NCI-H526 treated with DMSO at 0.1 percent for 48 hours (cell line): ENCODE data around the gene RAB25.

Source experiments
- DNase-seq: peaks from one replicate; lab custom pipeline; 2025; lab: John Stamatoyannopoulos, UW

Gene RAB25

DNA sequence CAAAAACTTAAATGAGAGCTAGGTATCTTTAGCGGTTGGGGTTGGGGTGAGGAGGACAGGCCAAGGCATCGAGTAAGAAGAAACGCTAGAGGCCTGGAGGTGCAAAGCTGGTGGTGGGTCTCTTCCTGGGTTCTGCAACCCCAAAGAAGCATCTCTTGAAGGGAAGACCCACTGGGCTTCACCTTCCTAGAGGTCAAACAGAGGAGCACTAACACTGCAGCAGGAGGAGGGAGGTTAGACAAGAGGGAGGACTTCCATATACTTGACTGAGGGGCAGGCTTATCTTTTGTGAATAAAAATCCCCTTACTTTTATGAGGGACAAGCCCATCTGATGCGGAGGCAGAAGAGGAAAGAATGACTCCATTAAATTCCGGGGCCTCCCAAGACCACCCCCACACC lies 18.8 kb downstream of the RAB25 start:
- no peak for DNase-seq

DNA sequence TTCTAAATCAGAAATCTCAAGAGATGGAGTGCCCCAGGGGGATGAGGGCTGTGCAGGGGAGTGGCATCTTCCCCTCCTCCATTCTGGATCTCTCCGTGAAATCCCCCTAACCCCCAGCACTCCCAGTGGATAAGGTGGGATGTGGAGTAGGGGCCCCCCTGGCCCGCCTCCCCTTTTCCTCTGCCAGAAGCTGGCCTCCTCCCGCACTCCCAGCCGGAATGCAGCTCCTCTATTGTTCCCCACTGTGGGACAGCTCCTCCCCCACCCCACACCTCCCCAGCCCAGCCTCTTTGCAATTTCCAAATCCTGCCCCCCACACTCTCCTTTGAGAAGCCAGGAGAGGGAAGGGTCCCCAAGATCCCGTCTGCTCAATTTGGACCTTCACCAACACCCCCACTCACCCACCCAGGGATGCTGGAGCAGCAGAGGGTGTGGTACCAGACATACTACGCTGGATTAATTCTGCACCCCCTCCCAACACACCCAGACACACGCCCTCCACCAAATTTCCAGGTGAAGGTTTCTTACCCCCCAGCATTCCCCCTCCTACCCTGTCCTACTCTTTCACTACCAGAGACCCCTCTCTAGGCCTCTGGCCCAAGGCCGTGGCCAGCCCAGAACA lies 19.4 kb downstream of the RAB25 start:
- no peak for DNase-seq

DNA sequence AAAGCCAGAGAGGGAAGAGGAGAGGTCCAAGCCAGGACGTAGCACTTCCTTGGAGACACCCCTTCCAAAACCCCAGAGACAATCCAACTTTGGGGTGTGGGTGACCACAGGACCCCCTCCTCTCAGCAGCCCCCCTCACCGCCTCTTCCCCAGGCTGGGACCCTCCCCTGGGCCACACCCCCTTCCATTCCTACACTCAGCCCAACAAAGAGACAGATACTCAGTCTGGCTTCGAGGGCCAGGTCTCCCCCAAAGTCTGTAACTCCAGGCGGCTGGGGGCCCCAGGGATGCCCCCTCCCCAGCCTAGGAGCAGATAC lies 19.9 kb downstream of the RAB25 start:
- DNase-seq: no peak

DNA sequence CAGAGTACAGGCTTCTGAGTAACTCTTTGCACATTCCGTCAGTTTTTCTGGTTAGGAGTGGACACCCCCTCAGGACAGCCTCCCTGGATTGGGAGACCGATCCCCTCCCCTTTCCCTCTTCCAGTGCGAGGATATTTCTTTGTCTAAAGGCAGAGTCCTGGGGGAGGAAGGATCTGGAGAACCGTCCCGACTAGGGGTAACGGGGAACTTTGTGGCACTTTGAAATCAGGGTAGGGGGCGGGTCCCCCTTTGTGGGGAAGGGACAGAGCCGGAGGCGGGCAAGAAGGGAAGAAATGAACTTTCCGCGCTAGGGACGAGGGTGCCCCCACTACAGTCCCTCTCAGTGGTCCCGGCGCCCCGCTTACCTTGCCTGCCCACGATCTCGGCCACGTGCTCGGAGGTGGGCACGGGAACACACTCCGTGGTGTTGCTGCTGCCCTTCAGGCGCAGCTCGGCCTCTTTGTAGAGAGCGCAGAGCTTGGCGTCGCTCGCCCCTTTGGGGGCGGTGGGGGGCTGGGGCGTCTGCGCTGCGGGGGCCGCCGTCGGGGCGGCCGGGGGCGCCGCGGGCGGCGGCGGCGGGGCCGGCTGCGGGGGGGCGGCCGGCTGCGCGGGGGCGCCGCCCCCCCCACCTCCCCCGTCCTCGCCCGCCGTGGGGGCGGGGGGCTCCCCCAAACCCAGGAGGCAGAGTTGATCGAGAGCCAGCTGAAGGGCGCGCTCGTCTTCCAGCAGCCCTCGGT lies 20.4 kb downstream of the RAB25 start:
- DNase-seq: peak; percentile 32

DNA sequence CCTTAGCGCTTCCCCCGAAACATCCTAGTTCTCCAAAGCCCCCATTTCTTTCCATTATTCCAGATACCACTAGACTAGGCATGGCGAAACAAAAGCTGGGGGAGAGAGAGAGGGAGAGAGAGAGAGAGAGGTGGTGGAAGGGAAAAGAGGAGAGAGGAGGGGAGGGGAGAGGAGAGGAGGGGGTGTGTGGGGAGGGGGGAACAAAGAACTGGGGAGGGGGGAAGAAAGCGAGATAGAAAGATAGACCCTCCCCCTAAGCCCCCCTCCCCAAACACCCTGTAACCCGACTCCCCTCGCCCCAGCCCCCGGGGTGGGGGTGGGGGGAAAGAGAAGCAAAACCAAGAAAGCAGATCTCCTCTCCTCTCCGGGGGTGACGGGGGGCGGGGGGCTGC lies 21.0 kb downstream of the RAB25 start:
- peak; percentile 58 for DNase-seq

DNA sequence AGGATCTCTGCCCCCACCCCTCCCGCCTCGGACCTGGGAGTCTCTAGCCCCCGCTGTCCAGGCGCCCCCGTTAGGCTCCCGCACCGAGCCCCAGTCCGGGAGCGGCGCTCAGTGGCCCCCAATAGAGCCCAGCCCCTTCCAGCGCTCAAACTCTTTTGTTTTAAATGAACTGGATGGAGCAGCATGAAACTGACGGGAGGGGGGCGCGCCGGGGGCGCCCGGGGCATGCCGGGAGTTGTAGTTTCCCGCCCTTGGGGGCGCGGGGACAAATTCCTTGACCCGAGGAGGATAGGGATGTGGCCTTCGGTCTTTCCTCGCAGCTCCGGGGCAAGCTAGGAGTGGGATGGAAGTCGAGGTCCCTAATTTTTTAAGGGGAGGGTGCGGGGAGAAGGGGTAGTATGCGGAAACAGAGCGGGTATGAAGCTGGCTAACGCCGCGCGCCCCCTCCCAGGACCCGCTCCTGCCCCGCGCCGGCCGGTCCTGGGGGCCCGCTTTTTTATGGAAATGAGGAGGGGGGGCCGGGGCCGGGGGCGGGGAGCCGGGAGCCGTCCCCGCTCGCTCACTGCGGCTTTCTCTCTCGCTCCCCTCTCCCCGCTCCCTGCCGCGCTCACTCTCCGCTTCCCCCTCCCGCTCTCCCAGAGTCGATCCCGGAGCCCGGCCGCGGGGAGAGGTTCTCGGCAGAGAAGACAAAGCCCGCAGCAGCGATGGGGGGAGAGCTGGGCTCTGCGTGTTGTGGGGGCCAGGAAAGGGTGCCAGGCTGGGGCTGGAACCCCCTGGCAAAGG lies 21.5 kb downstream of the RAB25 start, which contains the start of gene MEX3A:
Gene MEX3A (minus strand): TSS at position 157 of the 783 bp plus-strand sequence. CDS start 467 bp downstream, outside the sequence.
- DNase-seq: peak; percentile 89

DNA sequence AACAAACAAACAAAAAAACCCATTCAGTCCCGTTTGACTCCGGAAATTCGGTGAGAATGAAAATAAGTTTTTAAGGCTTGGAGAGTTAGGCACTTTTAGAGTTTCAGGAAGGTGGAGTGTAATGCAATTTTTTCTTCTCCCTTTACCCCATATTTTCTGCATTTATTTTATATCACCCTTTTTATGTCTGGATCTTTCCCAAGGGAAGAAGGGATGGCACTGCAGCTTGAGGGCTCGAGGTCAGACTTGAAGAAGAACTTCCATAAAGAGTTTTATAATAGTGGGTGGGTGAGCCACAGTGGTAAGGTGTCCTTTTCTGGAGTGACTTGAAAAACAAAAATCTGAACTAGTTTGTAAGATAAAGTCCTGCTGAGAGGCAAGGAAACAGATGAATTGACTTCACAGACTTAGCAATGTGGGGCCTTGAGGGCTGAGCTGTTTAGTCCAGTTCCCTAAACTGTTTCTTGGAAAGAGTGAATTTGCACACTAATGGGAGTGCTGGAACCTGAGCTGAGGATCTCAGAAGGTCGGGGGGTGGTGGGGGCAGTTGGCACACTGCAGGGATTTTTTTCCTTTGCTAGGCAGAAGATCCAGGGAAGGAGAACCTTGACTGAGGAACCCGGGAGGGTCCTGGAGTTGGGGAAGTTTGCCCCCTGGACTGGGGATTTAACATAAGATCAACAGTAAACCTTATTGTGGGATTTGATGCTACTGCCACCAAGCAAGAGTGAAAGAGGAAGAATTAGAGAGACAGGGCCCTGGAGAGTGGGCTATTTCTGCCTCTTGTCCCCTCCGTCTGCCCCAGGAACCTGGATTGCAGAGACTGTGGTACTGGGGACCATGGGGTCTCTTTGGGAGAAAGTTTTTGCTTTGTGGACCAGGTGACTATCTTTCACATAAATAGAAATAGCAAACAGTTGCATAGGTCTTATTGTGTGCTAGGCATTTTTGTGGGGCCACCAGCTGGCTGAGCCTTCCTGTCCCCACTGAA lies 23.1 kb downstream of the RAB25 start:
- no peak for DNase-seq

DNA sequence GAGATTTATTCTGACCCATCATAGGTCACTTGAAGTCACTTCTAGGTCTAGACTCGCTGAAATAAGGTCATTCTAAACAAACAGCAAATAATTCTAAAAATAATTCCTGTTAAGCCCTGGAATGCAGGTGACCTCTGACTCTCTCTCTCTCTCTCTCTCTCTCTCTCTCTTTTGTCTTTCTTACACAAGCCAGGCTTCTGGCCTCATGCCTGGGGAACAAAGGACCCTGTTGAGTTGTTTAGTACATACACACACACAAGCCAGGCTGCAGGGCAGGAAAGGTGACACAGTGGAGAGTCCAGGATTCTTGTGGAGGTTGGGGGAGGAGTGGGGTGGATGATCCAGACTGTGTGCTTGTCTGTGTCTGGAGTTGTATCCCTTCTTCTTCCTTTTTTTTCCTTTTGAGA lies 25.3 kb downstream of the RAB25 start:
- no peak for DNase-seq

DNA sequence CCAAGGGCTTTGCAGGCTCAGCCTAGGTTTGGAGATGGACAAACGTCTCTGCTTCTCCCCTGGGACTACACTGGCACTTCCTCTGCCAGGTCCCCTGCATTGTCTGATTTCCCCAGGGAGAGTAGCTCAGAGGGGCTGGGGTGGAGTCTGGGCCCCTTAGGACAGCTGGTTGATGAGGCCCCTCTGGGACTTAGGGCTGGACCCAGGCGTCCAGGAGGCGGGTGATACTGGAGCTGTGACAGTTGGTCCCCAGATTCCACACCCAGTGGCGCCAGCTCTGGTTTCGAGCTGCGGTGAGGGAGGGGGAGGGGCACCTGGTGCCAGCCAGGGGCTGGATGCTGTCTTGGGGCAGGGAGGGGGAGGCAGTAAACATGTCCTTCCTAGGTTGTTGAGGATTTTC lies 28.7 kb downstream of the RAB25 start:
- peak; percentile 27 for DNase-seq

DNA sequence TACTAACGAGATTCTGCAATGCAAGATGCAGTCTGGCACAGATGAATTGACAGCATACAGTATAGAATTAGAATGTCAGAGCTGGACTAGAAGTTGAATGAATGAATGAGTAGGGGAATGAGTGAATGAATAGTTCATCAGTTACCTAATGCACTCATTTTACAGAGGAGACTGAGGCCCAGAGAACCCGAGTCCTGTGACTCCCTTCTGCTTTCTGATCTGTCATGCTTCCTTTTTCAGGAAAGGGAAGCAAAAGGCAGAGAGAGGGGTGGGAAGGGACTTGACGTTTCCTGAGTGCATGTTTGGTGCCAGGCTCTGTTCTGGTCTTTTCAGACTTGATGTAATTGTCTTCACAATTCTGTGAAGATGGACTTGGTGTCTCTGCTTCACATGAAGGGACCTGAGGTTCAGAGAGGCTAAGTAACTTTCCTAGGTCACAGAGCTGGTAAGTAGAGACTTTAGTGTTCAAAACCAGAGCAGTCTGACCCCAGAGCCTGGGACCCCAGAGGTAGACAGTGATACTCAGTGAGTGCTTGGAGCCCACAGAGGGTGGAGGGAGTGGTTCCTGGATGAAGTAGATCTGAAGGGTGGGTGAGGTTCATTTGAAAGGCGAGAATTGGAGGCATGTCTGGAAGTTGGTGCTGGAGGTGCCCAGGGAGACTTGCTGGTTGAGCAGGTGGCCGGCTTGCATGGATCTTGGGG lies 29.3 kb downstream of the RAB25 start:
- DNase-seq: no peak

DNA sequence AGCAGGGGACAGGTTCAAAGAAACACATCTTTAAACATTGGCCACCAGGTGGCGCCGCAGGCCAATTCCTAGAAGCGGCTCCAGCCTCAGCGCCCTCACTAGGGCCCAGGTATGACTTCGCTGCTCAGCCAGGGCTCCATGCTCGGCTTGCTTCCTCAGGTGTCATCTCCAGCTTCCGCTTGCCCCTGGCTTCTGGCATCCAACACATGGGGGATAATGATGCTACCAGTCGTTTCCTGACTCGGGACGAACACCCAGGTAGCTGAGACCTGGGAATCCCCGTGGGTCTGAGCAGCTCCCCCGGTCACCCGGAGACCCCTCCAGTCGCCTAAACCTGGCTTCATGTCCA lies 29.9 kb downstream of the RAB25 start:
- DNase-seq: peak; percentile 82

DNA sequence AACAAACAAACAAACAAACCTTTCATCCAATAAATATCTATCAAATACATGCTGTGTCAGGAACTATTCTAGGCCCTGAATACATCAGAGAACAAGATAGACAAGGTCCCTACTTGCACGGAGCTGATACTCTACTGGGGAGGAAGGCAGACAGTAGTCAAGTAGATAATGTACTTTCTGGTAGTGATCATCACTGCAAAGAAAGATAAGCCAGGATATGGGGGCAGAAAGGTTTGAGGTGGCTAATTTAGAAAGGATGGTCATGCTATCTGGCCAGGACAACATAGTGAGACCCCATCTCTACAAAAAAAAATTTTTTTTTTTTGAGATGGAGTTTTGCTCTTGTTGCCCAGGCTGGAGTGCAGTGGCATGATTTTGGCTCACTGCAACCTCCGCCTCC lies 30.6 kb downstream of the RAB25 start:
- no peak for DNase-seq

DNA sequence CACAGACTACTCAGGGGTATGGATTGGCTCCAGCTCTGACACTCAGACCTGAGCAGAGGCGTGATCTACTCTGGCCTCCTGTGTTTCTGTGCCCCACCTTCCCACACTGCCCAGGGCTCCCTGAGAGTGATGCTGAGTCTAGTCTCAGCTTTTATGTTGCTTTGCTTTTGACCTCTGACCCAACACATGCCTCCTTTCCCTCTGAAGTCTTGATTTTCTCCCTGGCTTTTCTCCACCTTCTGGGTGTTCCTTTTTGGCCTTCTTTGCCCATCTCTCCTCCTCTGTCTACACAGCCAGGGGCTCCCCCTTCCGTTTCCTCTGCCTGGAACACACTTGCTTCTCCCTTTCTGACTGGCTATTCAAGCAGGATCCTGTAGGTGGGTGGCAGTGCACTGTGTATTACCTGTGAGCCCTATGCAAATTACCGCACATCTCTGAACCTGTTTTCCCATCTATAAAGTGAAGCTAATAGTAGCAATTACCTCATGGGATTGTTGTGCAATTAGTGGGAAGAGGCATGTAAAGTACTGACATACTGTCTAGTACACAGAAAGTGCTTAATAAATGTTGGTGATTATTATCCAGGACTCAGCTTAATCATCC lies 35.0 kb downstream of the RAB25 start:
- DNase-seq: peak; percentile 78

DNA sequence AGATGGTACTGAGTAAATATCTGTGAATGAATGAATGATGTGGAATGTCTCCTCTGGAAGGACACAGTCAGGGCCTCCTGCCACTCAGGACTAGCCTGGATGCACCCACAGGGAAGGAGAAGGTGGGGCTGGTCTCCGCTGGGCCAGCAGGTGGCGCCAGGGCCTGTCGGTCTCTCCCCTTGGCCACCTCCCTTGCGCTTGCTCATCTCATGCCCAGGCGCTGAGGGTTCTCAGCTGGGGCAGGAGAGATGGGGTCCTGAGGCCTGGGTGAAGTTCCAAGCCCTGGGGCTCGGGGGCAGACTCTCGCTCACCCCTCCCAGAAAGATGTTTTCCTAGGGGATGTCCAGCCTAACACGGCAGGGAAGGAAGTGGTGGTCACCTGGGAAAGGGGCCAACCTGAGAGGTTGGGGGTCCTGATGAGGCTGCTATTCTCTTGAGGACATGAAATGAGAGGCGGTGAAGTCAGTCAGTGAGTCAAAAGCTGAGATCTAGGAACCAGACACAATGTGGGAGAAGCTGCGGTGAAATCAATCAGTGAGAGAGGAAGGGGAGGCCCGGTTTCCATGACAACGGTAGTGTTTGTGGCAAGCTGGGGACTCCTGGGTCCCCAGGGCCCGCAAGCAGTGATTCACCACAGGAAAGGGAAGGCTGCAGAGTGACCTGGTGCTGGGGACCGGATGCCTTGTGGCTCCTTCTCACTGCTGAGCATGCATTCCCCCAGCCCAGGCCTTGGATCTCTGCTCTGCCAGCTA lies 35.9 kb downstream of the RAB25 start:
- peak; percentile 73 for DNase-seq

DNA sequence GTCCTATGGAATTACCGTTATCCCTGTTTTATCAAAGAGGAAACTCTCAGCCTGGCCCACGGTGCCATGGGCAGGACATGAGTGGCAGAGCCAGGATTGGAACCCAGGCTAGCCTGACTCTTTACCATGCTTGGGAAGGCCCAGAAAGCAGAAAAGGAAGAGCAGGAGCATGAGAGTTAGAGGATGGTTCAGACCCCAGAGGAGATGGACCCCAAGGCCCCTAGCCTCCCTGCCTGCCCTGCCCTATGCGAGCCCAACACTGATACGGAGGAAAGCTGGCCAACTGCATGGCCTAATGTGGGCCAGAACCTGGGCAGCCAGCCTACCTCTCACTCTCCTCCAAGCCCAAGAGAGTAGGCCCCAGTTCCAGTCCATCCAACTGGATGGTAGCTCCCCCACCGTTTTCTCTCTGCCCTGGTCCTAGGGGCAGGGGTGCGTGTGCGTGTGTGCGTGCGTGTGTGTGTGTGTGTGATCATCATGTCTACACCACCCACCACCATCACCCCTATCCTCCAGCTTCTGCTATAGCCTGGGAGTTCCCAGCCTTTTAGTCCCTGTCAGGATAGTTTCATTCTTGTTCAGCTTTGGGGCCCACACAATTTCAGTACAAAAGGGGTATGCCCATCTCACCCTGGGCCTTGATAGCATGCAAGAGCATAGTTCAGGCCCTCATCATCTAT lies 36.7 kb downstream of the RAB25 start:
- DNase-seq: no peak

DNA sequence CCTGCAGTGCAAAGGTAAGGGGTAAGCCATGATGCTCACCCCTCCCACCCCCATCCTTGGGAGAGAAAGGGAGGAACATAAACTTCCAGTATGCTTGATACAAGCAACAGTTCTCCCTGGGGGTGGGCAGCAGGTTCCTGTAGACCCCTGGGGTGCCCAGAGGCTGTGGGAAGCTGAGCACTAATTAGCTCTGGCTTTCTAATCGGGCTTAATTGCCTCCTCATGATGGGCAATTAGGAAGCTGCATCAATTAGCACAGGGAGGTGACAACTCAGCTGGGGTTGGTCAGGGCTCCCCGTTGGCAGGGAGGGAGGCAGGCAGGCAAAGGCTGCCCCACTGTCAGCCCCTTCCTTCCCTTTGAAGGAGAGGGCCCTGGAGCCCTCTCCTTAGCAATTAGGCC lies 37.8 kb downstream of the RAB25 start:
- no peak for DNase-seq

DNA sequence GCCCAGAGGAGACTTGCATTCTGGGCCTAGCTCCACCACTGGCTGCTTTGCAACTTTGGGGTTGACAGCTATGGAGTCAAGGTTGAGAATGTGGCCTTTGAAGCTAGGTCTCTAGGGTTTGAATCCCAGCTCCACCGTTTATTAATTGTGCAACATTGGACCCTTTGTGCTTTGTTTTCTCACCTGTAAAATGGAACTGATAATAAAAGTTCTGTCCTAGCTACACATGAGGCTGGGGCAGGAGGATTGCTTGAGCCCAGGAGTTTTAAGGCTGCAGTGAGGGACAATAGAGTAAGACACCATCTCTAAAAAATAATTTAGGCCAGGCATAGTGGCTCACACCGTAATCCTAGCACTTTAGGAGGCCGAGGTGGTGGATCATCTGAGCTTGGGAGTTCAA lies 38.3 kb downstream of the RAB25 start:
- DNase-seq: no peak

DNA sequence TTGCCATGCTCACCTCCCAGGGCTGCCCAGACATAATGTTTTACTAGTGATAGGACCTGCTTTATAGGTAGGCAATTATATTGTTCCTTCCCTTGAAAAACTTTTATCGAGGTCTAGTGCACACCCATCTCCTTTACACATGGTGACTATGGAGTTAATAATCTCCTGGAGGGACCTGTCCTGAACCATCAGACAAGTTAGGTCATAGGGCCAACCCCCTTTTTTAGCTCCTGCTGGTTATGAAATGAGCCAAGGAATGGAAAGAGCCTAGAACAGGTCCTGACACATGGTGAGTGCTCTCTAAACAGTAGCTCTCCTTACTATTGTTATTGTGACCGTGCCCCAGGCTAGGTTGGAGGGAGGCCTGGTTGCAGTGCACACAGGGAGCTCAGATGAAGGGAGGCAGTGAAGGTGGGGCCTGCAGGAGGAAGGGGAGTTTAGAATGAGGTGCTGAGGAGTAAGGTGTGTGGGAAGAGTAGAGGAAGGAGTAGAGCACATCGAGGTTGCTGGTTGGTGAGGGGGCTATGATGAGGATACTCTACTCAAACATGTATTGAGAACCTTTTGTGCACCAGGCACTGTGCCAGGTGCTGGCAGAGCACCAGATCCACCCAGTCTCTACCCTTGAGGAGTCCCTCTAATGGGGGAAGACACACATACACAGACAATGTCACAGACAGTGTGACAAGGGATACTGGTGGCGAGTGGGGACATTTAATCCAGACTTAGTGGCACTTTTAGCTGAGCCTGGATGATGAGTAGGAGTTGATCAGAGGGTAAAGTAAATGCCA lies 39.4 kb downstream of the RAB25 start:
- DNase-seq: no peak

DNA sequence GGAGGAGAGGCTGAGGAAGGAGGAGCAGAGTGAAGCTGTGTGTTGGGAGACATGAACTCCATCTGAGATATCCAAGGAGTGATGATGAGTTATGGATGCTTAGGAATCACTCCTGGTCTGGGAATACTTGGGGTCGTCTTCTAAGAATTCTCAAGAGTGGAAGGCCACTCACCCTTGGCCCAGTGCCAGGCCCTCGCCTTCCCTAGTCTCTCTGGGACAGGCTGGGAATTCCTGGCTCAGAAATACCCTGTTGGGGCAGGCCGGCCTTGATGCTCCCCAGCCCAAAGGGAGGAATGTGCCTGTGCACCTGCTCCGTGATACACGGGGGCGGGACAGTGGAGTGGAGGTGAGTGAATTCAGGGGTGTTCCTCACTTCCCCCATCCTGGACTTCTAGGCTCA lies 40.9 kb downstream of the RAB25 start:
- DNase-seq: no peak
